Activated CD4-positive, alpha-beta T cell treated with anti-CD3 and anti-CD28 coated beads, Interleukin-2, Interleukin-6, amounts not matched to agents 100 ng/mL and 50 ng/mL, durations not matched to agents 16 hours and 8 hours (primary cell): Measurements from ENCODE around the gene KASH5.
"Not testable (repeated sequence)": the region's sequence is repeated elsewhere in the genome, so short reads cannot be mapped to it uniquely, and the experiment has no call there.

Source experiments
- DNase-seq: peaks from one replicate; pipeline ENCODE4 v3.0.0-alpha.2; 2020

The KASH5 gene

DNA sequence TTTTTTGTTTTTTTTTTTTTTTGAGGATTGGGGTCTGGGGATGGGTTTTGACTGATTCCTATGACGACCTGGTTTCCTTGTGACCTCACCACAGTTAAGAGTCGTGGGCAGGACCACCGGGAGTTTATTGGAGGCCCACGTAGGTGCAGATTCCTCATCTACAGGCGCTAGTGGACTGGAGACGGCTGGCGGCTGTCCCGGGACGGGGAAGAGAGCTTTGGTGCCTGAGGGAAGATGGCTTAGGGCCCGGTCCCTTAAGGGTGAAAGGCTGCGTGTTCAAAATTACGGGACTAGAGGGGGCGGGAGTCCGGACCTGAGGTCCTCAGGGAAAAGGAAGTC, 25.2 kb upstream of the KASH5 start:
- DNase-seq, result no peak

GRCh38 chr19:49363268-49364082, 24.6 kb upstream of the KASH5 start, which contains the start of gene DKKL1:
DKKL1 (plus strand) TSS chr19:49363877; CDS start chr19:49363999, 122 bp downstream.
- peak; percentile 84 for DNase-seq

GRCh38 chr19:49364083-49364737, 23.8 kb upstream of the KASH5 start:
- no peak for DNase-seq

- no peak for DNase-seq
These were observed 21.9 kb upstream of the KASH5 start for GRCh38 chr19:49366110-49366509.

DNA sequence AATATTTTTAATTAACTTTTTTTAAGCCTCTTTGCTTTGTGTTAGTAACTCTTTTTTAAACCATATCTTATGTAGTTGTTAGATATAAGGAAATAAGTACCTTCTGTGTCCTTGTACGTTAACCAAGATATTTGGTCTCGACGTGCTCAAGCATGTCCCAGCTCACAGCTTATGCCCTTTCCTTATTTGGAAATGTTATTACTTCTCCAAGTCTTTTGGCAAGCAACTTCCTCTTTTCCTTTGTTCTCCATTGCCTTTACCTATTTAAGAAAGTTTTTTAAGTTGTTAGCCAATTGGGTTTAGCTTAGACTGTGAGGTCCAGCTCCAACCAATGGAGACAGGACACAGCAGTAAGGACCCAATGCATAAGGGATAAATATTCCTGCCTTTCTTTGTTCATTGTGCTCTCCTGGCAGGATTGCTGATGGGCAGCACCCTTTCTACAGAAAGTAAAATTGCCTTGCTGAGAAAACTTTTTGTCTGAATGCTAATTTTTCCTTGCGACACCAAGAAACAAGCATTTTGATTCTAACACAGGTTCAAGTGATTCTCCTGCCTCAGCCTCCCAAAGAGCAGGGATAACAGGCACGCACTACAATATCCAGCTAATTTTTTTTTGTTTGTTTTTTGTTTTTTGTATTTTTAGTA, 19.2 kb upstream of the KASH5 start:
- DNase-seq, result no peak

- DNase-seq, result no peak
These were observed 16.9 kb upstream of the KASH5 start for GRCh38 chr19:49371184-49371583.

DNA sequence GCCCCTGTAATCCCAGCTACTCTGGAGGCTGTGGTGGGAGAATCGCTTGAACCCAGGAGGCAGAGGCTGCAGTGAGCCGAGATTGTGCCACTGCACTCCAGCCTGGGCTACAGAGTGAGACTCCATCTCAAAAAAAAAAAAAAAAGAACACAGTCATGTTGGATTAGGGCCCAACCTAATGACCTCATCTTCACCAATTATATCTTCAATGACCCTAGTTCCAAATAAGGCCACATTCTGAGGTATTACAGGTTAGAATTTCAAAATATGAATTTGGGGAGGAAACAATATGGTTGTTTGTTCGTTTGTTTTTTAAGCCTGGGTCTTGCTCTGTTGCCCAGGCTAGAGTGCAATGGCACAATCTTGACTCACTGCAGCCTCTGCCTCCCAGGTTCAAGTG, 14.9 kb upstream of the KASH5 start:
- DNase-seq, result not testable (repeated sequence)

- no peak for DNase-seq
These were observed 13.2 kb upstream of the KASH5 start for GRCh38 chr19:49374665-49375434.

GRCh38 chr19:49378512-49378911, 9.5 kb upstream of the KASH5 start:
- no peak for DNase-seq

GRCh38 chr19:49380391-49380790, 7.7 kb upstream of the KASH5 start:
- DNase-seq, result no peak

GRCh38 chr19:49382639-49383038, 5.4 kb upstream of the KASH5 start:
- no peak for DNase-seq

DNA sequence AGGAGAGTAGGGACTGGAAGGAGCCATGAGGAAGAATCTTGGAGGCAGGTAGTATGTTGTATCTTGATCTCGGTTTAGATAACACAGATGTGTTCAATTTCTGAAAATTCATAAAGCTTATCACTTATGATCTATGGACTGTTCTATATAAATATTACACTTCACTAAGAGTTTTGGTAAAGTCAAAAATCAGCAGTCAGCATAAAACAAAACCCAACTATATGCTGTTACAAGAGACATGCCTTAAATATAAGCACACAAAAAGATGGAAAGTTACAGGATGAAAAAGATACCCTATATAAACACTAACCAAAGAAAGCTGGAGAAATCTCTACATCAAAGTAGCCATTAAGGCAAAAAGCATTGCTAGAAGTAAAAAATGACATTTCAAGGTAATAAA, 4.5 kb upstream of the KASH5 start:
- no peak for DNase-seq

GRCh38 chr19:49389406-49389805, 1.4 kb downstream of the KASH5 start:
- no peak for DNase-seq

- DNase-seq, result no peak
These were observed 2.3 kb downstream of the KASH5 start for GRCh38 chr19:49390131-49390928.

GRCh38 chr19:49390929-49391359, 2.9 kb downstream of the KASH5 start:
- DNase-seq, result no peak

- peak; percentile 85 for DNase-seq
These were observed 3.7 kb downstream of the KASH5 start for GRCh38 chr19:49391581-49392399.

DNA sequence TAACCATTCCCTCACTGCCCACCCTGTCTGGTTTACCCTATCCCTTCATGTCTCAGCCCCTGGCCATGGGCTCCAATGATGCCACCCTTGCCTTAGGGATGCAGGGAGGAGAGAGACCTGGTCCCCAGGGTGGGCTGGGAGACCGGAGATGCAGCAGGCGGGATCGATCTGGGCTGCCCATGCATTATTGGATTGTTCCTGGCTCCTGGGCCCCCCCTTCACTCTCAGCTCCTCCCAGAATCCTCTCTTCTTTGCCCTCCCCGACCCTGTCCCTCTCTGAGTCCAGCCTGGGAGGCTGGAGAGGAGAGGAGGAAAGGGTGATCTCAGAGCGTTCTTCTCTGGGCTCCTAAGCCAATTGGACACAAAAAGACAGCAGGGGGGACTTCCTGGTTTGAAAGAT, 5.8 kb downstream of the KASH5 start:
- DNase-seq, result no peak

DNA sequence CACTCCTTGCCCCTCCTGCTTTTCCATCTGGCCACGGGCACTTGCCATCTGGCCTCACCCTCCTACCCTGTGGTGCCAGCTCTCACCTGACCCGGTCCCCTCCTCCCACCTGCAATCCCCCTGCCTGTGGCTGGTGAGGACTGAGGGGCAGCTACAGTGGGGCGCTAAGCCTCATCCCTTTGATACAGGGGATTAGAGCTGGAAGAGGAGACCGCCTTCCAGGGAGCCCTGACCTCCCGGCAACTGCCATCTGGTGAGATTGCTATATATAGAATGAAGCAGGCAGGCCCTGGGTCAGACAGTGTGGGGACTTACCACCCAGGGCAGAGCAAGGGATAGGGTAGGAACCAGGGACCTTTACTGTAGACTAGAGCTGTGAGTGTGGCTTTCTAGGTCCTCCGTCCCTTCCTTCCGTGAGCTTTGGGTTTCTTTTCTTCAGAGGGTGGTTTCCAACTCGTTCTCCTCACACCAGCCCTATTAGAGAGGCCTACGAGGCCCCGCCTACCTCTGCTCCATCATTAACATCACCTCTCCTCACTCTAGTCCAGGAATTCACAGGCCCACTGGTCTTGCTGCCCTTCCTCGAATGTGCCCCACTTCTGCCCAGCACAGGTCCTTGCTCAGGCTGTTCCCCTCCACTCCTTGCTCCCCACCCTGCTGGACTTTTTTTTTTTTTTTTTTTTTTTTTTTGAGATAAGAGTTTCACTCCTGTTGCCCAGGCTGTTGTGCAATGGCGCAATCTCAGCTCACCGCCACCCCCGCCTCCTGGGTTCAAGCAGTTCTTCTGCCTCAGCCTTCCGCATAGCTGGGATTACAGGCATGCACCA, 7.7 kb downstream of the KASH5 start:
- DNase-seq, result no peak

DNA sequence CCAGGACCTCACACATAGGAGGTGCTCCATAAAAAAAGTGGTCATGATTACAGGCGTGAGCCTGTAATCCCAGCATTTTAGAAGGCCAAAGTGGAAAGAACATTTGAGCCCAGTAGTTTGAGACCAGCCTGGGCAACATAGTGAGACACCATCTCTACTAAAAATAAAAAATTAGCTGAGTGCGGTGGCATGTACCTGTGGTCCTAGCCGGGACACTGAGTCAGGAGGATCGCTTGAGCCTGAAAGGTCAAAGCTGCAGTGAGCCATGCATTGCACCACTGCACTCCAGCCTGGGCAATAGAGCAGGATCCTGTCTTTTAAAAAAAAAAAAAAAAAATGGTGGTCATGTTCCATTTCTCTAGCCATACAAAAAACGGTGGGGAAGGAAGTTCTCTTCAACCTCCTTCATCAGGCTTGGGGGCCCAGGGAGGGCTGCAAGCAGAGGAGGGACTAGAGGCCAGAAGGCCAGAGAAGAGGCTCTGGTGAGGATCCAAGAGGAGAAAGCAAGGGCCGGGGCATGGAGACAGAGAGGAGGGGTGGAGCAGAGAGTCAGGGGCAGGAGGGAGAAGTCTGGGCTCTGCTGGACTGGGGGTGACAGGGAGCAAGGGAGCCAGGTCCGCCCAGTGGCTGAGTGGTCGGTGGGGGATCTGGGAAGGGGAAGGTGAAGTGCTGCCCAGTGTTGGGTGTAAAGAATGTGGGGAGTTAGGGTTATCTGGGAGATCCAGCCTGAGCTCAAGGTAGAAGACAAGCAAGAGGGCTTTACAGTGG, 8.9 kb downstream of the KASH5 start:
- DNase-seq, result no peak
